OCI-LY7 (cell line): ENCODE measurements around the gene LRRD1. TPM values are rescaled to one million over a fixed set of nuclear protein-coding genes. Genes with fewer than 3 reads are reported as not detected.

Source experiments
- BruUV-seq: library from RNA; stranded (reverse); fragments of 400-500 nt; replicated peaks from 2 replicates; lab custom pipeline; 2021; lab: Mats Ljungman, UMichigan
- CTCF ChIA-PET: fragments of 300-600 bp; sonication (Branson Sonifier 250); formaldehyde crosslinking; loops from one replicate; lab custom pipeline; 2022; ENCODE audit warnings: antibody characterized with exemption; ENCODE audit not compliant: unreplicated experiment; lab: Charles Lee
- POLR2A ChIA-PET: fragments of 300-600 bp; sonication (Branson Sonifier 250); formaldehyde crosslinking; loops from one replicate; lab custom pipeline; 2022; ENCODE audit warnings: antibody characterized with exemption; lab: Charles Lee
- DNase-seq: peaks from one replicate; pipeline ENCODE4 v3.0.0-alpha.2; 2015; ENCODE audit warnings: low spot score
- H2AFZ ChIP-seq: fragments of 200-600 bp; sonication (generic), shearing (Covaris generic); 2 replicates; pipeline ENCODE4 v1.6.1; 2014; ENCODE audit warnings: mild to moderate bottlenecking, antibody characterized with exemption, low read length, moderate library complexity
- H3K27ac ChIP-seq: fragments of 200-600 bp; sonication (generic); 2 replicates; pipeline ENCODE4 v1.5.1; 2014; ENCODE audit warnings: mixed run types, low read depth, mild to moderate bottlenecking, moderate library complexity, low read length, inconsistent platforms; ENCODE audit not compliant: poor library complexity, severe bottlenecking
- H3K36me3 ChIP-seq: fragments of 200-600 bp; sonication (generic); 2 replicates; pipeline ENCODE4 v1.6.1; 2014; ENCODE audit warnings: mild to moderate bottlenecking, antibody characterized with exemption, low read length, moderate library complexity, mixed read lengths; ENCODE audit not compliant: insufficient read depth
- H3K4me1 ChIP-seq: fragments of 200-600 bp; sonication (generic); 2 replicates; pipeline ENCODE4 v1.5.1; 2014; ENCODE audit warnings: mild to moderate bottlenecking, low read length; ENCODE audit not compliant: insufficient read depth, poor library complexity, severe bottlenecking
- H3K4me2 ChIP-seq: fragments of 200-600 bp; sonication (generic); 2 replicates; pipeline ENCODE4 v1.6.1; 2014; ENCODE audit warnings: mild to moderate bottlenecking, low read length
- H3K4me3 ChIP-seq: fragments of 200-600 bp; sonication (generic); 2 replicates; pipeline ENCODE4 v1.5.1; 2014; ENCODE audit warnings: mild to moderate bottlenecking, low read depth, low read length; ENCODE audit not compliant: poor library complexity, severe bottlenecking
- H3K79me2 ChIP-seq: fragments of 200-600 bp; sonication (generic); 2 replicates; pipeline ENCODE4 v1.6.1; 2016; ENCODE audit warnings: low read depth, mild to moderate bottlenecking, low read length, moderate library complexity, mixed read lengths; ENCODE audit not compliant: insufficient read depth
- H3K9me2 ChIP-seq: fragments of 200-600 bp; sonication (generic); 2 replicates; pipeline ENCODE4 v1.6.1; 2016; ENCODE audit warnings: mild to moderate bottlenecking, low read length, mixed read lengths; ENCODE audit not compliant: insufficient read depth
- H3K9me3 ChIP-seq: fragments of 200-600 bp; sonication (generic); 2 replicates; pipeline ENCODE4 v1.6.1; 2014; ENCODE audit warnings: mild to moderate bottlenecking, mixed run types, low read length, mixed read lengths
- H4K20me1 ChIP-seq: fragments of 200-600 bp; sonication (generic); 2 replicates; pipeline ENCODE4 v1.6.1; 2014; ENCODE audit warnings: mild to moderate bottlenecking, antibody characterized with exemption, low read length, moderate library complexity, mixed read lengths; ENCODE audit not compliant: insufficient read depth
- CTCF ChIP-seq: fragments of 200-600 bp; sonication (generic); conservative IDR thresholded peaks from 2 replicates; pipeline ENCODE4 v1.5.1; 2014; ENCODE audit warnings: mild to moderate bottlenecking, antibody characterized with exemption, low read length, moderate library complexity, mixed read lengths
- EZH2phosphoT487 ChIP-seq: fragments of 200-600 bp; sonication (generic); IDR thresholded peaks from 2 replicates; pipeline ENCODE4 v1.6.1; 2018; ENCODE audit warnings: low read depth, borderline replicate concordance, mild to moderate bottlenecking, mixed run types, antibody characterized with exemption, low read length, moderate library complexity, mixed read lengths
- intact Hi-C: fragments of 100-400 bp; cut with micrococcal nuclease; formaldehyde crosslinking; loops from one replicate; pipeline ENCODE4 v1.10.0; 2022; ENCODE audit not compliant: unreplicated experiment
- total RNA-seq, 2 experiments: library from RNA; depleted of rRNA in 1 of 2; stranded (reverse); fragments of >200 nt in 1 of 2; shearing (Covaris generic) in 1 of 2; gene quantifications; 2 replicates each; pipeline ENCODE4 v1.2.3, GENCODE V29; 2014 to 2022

Gene LRRD1
- total RNA-seq, 2 experiments from 2014 or later, result 0.42 TPM; not detected in 1

GRCh38 chr7:92131764-92132330 lies 47.1 kb downstream of the LRRD1 start:
- Histone ChIP-seq H4K20me1 (peaks cover 15% of the 10 kb centered on the region; the same call in 1 of the 2 replicates), H3K4me3 (peak overlapping the region; percentile 92), H3K9me2 (no peaks in the 10 kb centered on the region), H2AFZ (no peak overlapping the region), H3K4me1 (peaks cover 40% of the 10 kb centered on the region), H3K79me2 (peaks cover 47% of the 10 kb centered on the region), H3K27ac (no peak overlapping the region), H3K9me3 (no peaks in the 10 kb centered on the region), H3K4me2 (peak overlapping the region; percentile 90), H3K36me3 (peaks cover 51% of the 10 kb centered on the region)
- intact Hi-C loops, result loop anchor here (5.0 kb wide), 1 partner anchor 250 kb away; the partner anchor contains the start of gene MTERF1
- ChIA-PET CTCF (interaction anchor here (0.9 kb wide), 1 partner anchor 10 kb away, joined by 4 read pairs; no protein-coding TSS in a partner anchor), POLR2A (interaction anchor here (0.6 to 2.2 kb wide), 11 partner anchors 10 to 397 kb away, joined by 3 to 10 read pairs (median 4); partner anchors contain the start of gene RBM48)
- peak; percentile 8 for DNase-seq
- no peak for TF ChIP-seq CTCF
- no peak for TF ChIP-seq EZH2phosphoT487
- BruUV-seq, result no TSS peak

GRCh38 chr7:92131093-92131492 lies 47.8 kb downstream of the LRRD1 start:
- H3K4me1 ChIP-seq, result peaks cover 40% of the 10 kb centered on the region
- H3K79me2 ChIP-seq, result peaks cover 47% of the 10 kb centered on the region
- DNase-seq, result no peak
- intact Hi-C loops, result loop anchor here (5.0 kb wide), 1 partner anchor 249 kb away; the partner anchor contains the start of gene MTERF1
- no peak overlapping the region for H3K27ac ChIP-seq
- no peak overlapping the region for H2AFZ ChIP-seq
- no peaks in the 10 kb centered on the region for H3K9me2 ChIP-seq
- TF ChIP-seq EZH2phosphoT487 (no peak), CTCF (no peak)
- peak overlapping the region; percentile 90 for H3K4me2 ChIP-seq
- H4K20me1 ChIP-seq, result peaks cover 15% of the 10 kb centered on the region; the same call in 1 of the 2 replicates
- no peaks in the 10 kb centered on the region for H3K9me3 ChIP-seq
- peaks cover 58% of the 10 kb centered on the region for H3K36me3 ChIP-seq
- no TSS peak for BruUV-seq
- CTCF ChIA-PET, result interaction anchor here (0.9 kb wide), 1 partner anchor 9 kb away, joined by 4 read pairs; no protein-coding TSS in a partner anchor
- POLR2A ChIA-PET, result interaction anchor here (0.7 to 2.2 kb wide), 3 partner anchors 9 to 277 kb away, joined by 3 to 10 read pairs (median 4); no protein-coding TSS in a partner anchor
- H3K4me3 ChIP-seq, result peak overlapping the region; percentile 92
